NCI-H1105 treated with DMSO at 0.1 percent for 48 hours (cell line): ENCODE measurements around the gene TLK1.
"Not testable (repeated sequence)": the region's sequence is repeated elsewhere in the genome, so short reads cannot be mapped to it uniquely, and the experiment has no call there.

Source experiments
- DNase-seq: peaks from one replicate; lab custom pipeline; 2025; lab: John Stamatoyannopoulos, UW

Gene TLK1

DNA sequence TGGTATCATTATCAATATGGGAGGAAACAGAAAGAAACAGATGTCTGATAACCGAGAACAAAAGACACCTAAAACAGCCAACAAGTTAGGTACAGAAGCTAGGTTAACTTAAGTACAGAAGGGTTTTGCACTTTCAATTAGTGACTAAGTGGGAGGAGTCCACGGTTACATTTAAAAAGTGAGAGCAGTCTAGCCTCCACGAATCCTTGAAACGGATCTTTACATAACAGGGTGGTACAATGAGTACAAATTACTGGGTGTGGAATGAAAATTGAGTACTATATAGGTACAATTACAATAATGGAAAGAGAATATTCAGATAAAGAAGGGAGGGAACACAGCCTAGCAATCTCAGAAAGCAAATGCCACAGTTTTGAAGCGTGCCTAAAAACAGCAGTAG, 76.6 kb downstream of the TLK1 start:
- peak; percentile 62 for DNase-seq

DNA sequence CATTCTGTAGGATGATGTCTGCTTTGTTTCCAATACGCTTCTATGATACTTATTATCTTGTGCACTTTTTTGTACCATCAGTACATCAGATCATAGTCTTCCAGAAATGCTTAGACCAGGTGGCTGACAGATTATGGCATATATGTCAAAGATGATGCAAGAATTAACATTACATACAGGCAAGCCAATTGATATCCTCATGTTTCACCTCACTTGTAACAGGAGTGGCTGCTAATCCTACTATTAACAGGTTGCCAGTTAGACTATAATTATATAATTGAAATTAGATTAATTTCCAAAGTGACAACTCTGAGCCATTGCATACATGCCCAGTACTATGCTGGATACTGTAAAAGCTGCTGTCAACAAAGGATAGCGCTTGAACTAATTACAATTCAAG, 77.2 kb downstream of the TLK1 start:
- DNase-seq, result peak; percentile 85

DNA sequence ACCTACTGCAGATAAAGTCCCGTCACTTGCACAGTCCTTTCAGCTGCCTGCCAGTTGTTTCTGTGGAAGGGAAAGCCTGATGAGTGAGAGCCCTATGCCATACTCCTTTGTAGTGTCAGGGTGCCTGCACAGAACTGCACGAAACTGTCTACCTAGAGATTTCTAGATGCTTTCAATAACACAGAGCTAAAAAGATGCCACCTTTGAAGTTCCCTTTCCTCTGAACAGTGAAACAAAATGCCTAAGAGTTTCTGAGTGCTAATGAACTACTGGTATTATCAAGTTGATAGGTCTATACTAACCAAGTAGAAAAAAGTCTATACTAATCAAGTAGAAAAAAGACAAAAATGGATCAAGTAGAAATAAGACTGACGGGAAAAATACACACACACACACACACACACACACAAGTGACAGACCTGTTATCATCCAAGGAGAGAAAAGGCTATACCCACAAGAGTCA, 79.0 kb downstream of the TLK1 start:
- DNase-seq, result no peak

DNA sequence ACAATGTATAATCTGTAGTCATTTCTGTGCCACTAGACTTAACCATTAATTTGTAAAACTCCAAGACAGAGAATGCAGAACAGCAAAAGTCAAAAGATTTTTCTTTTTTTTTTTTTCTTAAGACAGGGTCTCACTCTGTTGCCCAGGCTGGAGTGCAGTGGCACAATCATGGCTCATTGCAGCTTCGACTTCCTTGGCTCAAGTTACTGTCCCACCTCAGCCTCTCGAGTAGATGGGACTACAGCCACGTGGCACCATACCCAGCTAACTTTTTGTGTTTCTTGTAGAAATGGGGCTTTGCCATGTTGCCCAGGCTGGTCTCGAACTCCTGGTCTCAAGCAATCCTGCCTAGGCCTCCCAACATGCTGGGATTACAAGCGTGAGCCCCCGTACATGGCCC, 80.1 kb downstream of the TLK1 start:
- DNase-seq, result no peak

DNA sequence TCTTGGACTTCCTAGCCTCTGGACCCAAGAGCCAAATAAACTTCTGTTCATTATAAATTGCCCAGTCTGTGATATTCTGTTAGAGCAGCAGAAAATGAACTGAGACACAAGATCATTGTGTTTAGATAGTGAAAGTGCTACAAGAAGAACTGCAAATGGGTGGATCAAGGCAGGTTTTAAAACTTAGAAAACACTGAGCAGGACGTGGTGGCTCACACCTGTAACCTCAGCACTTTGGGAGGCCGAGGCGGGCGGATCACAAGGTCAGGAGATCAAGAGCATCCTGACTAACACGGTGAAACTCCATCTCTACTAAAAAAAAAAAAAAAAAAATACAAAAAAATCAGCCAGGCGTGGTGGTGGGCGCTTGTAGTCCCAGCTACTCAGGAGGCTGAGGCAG, 84.3 kb downstream of the TLK1 start:
- not testable (repeated sequence) for DNase-seq

DNA sequence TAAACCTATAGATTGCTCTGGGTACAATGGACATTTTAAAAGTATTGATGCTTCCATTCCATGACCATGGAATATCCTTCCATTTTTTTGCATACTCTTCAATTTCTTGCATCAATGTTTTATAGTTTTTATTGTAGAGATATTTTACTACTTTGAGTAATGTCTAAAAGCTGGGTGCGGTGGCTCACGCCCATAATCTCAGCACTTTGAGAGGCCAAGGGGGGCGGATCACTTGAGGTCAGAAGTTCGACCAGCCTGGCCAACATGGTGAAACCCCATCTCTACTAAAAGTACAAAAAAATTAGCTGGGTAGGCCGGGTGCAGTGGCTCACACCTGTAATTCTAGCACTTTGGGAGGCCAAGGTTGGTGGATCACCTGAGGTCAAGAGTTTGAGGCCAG, 88.5 kb downstream of the TLK1 start:
- no peak for DNase-seq

DNA sequence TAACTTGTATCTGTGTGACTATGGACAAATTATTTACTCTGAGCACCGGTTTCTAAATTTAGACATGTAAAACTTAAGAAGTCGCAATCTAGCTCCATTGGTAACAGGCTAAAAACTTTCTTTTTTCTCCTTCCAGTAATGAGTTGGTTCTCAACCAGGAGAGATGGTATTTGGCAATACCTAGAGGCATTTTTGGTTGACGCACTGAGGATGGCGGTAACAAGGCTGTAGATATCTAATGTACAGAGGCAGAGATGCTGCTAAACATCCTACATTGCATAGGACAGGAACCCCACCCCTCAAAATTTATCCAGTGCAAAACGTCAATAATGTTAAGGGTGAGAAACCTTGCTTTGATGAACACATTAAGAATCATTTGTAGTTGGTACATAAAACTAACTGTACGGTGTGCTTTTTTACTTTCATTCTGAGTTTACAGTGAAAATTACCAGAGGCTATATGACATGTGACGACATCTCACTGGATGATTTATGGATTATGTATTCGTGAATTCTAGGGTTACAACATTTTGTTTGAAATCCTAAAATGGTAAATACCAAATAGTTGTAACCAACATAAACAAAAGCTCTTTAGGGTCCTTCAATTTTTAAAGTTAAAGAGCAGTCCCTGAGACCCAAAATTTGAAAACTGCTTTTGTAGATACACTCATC, 91.3 kb downstream of the TLK1 start:
- no peak for DNase-seq

DNA sequence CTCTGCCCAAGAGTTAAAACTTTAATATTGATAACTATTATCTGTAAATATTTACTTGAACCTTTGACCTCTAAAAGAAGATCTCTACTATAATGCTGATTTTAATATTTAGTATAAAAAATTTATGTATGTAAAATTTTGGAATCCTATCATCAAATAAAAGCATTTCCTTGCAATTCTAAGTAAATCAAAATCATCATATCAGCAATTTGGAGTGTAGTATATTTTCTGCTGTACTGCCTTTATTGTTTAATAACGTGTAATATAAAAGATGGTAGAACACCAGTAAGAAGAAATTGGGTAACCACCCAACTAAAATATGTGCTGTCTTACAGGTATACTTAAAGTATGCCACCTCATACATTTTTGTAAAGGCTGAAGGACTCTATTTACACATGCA, 94.6 kb downstream of the TLK1 start:
- no peak for DNase-seq

DNA sequence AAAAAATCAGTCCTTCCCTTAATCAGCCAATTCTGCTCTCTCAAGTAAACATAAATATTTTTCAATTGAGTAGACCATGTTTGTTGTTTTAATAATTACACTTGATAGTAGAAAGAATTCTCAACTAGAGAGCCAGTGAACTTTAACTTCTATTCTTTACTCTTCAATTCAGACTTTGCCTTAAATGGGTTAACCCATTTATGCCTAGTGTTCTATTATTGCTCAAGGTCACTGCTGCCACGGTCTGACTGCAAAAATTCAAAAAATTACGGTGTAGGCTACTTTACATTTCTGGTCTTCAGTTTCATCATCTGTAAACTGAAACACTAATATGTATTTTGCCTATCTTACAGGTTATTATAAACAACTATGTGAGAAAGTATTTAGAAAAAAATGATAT, 103.1 kb downstream of the TLK1 start:
- no peak for DNase-seq

DNA sequence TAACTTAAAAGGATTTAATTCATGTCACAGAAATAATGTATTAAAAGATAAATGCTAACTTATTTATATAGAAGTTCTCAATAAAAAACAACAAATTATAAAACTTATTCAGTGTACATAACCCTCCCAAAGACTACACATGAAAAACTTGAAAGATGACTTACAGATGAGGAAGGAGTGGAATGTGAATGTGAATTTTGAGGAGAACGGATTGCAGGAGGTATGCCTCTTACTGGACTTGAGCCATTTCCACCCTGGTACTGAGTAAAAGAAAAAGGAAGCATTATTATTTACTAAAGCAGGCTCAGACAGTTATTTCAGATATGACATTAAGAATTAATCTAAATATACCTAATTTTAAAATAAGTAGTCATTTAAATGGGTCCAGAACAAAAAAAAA, 104.4 kb downstream of the TLK1 start:
- DNase-seq, result no peak

DNA sequence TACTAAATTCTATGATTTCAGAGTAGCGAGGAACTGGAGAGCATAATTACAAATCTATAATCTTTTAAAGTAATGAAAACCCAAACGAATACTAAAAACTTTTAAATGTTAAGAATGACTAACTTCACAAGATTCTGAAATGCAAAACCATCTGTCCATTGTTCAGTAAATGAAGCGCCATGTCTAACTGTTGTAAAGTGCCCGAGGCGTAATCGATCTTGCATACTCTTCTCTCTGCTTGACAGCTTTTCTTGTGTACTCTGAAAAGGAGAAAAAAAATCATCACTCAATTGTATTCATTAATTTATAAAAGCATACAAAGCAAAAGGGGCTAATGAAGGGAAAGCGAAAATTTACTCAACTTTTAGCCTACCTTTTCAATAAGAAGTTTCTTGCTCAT, 111.0 kb downstream of the TLK1 start:
- no peak for DNase-seq

DNA sequence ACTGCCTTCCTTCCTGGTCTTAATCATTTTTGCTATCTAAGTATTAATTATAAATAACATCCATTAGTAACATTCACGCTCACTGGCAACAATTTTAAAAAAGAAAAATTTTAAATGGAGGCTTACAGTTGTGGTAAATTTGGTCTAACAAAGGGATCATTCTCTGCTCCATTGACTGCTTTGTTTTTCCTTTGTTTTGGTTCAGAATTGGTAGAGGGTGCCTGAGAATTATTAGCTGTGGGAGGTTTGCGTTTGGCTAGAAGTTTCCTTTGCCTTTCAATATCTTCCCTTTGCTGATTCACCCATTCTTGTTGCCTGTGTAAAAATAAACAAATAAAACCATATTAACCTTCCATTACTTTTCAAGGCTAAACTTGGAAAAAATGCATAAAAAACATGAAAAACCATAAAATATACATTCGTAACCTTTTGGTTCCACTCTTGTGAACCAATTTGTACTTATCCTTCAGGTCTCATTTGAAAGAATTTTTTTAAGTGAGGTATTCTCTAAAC, 114.6 kb downstream of the TLK1 start:
- no peak for DNase-seq

DNA sequence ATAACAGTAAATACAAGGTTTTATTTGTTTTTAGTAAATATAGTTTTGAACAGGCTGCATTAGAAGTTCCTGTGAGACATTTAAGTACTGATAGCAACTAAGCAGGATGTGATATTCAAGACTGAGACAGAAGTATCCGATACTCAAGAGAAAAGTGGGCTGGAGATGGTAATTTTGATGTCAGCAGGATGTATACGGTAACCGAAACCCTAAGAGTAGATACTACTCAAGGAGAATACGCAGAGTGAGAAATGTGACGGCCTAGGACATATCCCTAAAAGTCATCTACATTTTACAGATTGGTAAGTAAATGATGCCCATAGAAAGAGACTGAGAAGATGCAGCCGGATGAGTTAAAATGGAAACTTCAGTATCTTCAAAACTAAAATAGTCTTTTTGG, 116.3 kb downstream of the TLK1 start:
- DNase-seq, result no peak

DNA sequence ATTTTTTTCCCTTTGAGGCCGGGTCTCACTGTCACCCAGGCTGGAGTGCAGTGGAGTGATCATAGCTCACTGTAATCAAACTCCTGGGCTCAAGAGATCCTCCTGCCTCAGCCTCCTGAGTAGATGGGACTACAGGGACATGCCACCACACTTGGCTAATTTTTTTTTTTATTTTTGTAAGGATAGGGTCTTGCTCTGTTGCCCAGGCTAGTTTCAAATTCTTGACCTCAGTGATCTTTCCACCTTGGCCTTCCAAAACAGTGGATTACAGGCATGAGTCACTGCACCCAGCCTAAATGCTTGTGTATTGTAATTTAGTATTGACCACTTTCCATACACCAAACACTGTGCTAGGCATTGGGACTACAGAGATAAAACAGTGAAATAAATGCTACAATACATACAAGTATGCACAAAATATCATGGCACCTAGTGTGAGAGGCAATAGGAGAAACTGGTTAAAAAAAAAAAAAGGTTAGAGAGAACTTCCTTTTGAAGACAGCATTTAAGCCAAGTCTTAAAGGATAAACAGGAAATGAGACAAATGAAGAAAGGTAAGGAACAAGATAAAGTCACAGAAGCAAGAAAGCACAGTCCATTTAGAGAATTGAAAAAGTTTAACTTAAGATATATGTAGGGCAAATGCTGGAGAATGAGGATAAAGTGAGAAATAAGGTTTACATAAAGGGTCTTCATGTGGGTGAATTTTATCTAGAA, 118.3 kb downstream of the TLK1 start:
- no peak for DNase-seq

DNA sequence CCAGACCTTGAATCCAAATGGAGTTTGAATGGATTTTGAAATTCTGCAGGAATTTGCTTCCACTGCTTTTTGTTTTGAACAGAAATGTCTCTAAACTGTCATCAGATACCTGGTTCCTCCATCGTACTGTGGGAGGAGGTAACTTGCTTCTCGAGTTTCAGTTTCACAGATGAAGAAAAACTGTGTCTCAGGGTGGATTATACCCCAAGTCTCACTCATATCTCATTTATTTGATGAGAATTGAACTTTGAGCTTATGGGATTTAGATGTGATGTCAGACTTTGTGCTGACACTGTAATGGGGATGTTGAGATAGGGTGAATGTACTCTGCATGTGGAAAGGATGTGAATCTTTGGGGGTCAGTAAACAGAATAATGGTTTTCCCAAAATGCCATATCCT, 124.2 kb downstream of the TLK1 start:
- no peak for DNase-seq

DNA sequence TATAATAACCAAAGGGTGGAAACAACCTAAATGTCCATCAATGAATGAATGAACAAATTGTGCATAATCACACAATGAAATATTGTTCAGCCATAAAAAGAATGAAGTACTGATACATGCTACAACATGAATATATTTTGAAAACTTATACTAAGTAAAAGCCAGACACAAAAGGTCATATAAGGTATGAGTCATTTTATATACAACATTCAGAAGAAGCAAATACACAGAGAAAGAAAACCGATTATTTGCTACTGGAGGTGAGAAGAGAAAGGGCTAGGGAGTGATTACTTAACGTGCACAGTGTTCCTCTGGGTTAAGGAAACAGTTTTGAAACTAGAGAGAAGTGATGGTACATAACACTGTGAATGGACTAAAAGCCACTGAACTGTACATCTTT, 126.4 kb downstream of the TLK1 start:
- no peak for DNase-seq

DNA sequence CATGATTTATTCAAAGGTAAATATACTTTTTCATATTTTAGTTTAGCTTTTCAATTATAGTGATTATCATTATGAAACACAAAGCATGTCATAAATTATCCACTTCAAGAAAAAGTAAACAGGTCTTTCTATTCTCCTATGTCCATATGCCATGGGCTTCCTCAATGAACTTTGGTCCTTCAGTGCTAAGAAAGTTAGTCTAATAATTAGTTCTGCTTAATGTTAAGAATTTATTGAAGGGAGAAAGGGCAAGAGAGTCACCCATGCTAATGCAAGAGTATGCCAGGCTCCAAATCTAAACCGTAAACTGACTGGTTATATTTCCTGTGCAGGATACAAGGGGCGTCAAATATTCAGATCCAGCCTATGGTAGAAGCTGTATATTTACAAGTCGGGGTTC, 135.5 kb downstream of the TLK1 start:
- no peak for DNase-seq

DNA sequence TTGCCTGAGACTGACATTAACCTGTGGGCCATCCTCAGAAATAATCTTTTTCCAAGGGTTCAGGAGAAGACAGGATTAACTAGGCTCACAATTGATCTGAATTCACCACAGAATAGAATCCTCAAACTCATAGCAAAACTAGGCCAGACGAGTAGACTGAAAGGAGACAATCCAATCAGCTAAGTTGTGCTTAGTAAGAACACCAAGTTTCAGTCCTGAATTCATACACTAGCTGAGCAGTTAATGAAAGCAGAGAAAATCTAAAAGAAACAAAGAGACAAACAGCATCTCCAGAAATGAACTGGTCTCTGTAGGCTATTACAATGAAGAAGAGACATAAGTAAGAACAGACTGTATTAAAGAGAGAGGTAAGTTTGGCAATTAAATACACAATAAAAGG, 142.2 kb downstream of the TLK1 start:
- no peak for DNase-seq

DNA sequence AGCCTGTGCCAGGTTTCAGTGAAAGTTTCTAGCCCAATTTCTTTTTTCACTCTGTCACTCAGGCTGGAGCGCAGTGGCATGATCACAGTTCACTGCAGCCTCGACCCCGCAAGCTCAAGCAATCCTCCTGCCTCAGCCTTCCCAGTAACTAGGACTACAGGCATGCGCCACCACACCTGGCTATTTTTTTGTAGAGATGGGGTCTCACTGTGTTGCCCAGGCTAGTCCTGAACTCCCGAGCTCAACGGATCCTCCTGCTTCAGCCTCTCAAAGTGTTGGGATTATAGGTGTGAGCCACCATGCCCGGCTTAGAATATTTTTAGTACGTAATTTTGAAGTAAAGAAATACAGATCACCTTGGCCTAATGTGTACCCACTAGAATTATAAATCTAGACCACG, 144.6 kb downstream of the TLK1 start:
- DNase-seq, result no peak

DNA sequence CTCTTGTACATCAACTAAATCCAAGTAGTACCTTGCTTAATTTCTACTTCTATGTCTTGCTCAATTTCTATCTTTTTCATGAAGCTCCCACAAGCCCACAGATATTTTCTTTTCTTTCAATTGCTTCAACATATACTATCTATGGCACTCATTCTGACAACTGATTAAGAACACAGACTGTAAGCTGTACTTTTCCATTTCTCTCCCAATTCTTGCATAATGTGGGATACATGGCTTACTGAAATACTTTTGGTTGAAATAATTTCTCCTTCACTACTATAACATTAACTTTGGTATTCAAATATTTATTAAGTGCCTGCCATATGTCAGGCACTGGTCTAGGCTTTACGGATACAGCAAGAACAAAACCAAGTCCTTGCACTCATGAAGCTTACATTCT, 146.8 kb downstream of the TLK1 start:
- no peak for DNase-seq

DNA sequence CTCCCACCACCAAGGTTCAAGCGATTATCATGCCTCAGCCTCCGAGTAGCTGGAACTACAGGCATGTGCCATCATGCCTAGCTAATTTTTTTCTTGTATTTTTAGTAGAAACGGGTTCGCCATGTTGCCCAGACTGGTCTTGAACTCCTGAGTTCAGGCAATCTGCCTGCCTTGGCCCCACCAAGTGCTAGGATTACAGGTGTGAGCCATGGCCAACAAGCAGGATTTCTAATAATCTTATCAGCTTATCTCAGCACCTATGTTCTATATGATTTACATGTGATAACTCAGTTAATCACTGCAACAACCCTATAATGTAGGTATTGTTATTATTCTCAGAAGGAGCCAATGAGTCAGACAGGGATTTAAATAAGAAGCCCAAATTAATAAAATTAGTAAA, 151.3 kb downstream of the TLK1 start:
- DNase-seq, result no peak

DNA sequence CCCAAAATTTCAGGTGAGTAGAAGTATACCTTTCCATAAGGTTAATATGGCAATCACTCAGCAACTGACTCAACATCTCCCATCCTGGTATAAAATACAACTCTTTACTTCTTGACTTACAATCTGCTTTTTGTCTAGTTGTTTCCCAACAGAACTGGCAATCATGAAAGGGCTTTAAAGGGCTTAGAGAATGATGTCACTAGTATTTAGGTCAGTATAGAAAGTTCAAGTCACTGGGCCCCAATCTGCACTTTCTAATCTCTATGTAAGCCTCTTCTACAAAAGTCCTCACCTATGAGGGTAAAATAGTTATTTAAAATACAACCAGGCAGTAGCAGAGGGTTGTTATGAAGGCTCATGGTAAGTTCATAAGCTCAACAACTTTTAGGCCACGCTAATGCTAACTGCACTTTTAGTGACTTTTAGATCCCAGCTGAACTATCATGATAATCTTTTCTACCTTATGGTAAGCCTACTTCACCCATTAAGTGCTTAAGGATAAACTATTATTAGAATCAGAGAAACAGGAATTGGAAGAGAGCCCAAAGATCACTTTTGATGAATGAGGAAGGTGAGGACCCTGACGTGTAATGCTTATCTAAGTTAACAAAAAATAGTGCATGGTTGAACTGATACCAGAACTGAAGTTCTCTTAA, 152.0 kb downstream of the TLK1 start:
- DNase-seq, result no peak

DNA sequence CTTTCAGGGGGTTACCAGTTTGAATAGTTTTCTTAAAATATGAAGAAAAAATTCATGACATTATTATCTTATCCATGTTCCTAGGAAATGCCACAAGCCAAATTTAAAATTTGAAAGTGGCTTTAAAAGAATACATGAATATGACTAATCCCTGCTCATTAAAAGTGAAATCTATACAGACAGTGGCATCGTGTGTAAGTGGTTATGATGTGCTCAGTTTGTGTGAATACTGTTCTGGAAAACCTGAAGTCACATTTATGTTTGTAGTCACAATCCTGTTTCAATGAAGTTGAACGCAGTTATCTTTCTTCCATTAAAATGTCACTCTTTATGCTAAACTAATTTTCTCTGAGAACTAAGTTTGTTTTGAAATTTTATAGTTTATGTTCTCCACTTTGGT, 155.9 kb downstream of the TLK1 start:
- DNase-seq, result no peak
